Measurements from ENCODE around the gene PCDHGA2.
A peak's percentile ranks its signal among the peaks of the same experiment; 100 is the strongest.
"Not testable (repeated sequence)": the region's sequence is repeated elsewhere in the genome, so short reads cannot be mapped to it uniquely, and the experiment has no call there.

The PCDHGA2 gene

GRCh38 chr5:141338538-141339306 lies at the start of gene PCDHGA2:
Gene PCDHGA2, plus strand, starts transcription at chr5:141338760.
- DNase-seq = no peak

GRCh38 chr5:141298376-141298775 lies 40.2 kb upstream of the PCDHGA2 start:
- no peak for DNase-seq

- DNase-seq = no peak
Observed at GRCh38 chr5:141303756-141304155, 34.8 kb upstream of the PCDHGA2 start, which contains the start of gene SLC25A2. Gene SLC25A2, minus strand, starts transcription at chr5:141304049. Its CDS starts 184 bp downstream, at chr5:141303865.

GRCh38 chr5:141306630-141307029 lies 31.9 kb upstream of the PCDHGA2 start:
- no peak for DNase-seq

GRCh38 chr5:141313711-141314110 lies 24.8 kb upstream of the PCDHGA2 start:
- DNase-seq = no peak

- DNase-seq = not testable (repeated sequence)
Observed at GRCh38 chr5:141316963-141317362, 21.6 kb upstream of the PCDHGA2 start.

- DNase-seq = no peak
Observed at GRCh38 chr5:141319202-141319601, 19.4 kb upstream of the PCDHGA2 start.

- DNase-seq = no peak
Observed at GRCh38 chr5:141319699-141320098, 18.9 kb upstream of the PCDHGA2 start.

GRCh38 chr5:141320225-141321169 lies 18.1 kb upstream of the PCDHGA2 start, which contains the start of gene TAF7:
Gene TAF7, minus strand, starts transcription at chr5:141320784. Its CDS starts 740 bp downstream, at chr5:141320044.
- peak; percentile 96 for DNase-seq

GRCh38 chr5:141322261-141322660 lies 16.3 kb upstream of the PCDHGA2 start:
- DNase-seq = no peak

GRCh38 chr5:141326088-141326854 lies 12.3 kb upstream of the PCDHGA2 start:
- peak; percentile 30 for DNase-seq

GRCh38 chr5:141328231-141328630 lies 10.3 kb upstream of the PCDHGA2 start:
- no peak for DNase-seq

- no peak for DNase-seq
Observed at GRCh38 chr5:141330299-141331080, 8.1 kb upstream of the PCDHGA2 start, which contains the start of gene PCDHGA1. Gene PCDHGA1, plus strand, starts transcription at chr5:141330514.

GRCh38 chr5:141332571-141332970 lies 6.0 kb upstream of the PCDHGA2 start:
- DNase-seq = not testable (repeated sequence)

GRCh38 chr5:141340781-141341354 lies 2.3 kb downstream of the PCDHGA2 start:
- DNase-seq = not testable (repeated sequence)

GRCh38 chr5:141342773-141343172 lies 4.2 kb downstream of the PCDHGA2 start:
- DNase-seq = no peak

- no peak for DNase-seq
Observed at GRCh38 chr5:141343242-141343952, 4.8 kb downstream of the PCDHGA2 start, which contains the start of gene PCDHGA3. Gene PCDHGA3, plus strand, starts transcription at chr5:141343829. Its CDS starts 205 bp downstream, at chr5:141344034.

- no peak for DNase-seq
Observed at GRCh38 chr5:141343953-141344463, 5.4 kb downstream of the PCDHGA2 start.

- DNase-seq = no peak
Observed at GRCh38 chr5:141345327-141345726, 6.8 kb downstream of the PCDHGA2 start.

- DNase-seq = not testable (repeated sequence)
Observed at GRCh38 chr5:141346017-141346416, 7.5 kb downstream of the PCDHGA2 start.
